Measurements from ENCODE around the gene PLXNA4.

DNA sequence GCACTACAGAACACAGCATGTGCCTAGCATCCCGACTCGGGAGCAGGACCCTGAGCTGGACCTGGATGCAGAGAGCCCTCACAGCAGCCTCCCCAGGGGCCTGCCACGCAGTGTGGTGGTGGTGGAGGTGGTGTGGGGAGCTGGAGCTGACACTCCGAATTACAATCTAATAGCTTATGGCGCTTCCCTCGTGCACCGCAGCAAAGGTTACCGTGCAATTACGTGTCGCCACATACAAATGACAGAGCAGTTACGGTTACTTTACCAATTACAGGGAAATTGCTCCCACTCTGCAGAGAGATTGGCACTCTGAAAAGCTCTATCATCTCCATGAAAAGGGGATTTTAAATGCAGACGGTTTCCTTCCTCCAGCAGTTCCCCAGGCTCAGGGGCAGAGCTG, 81.8 kb downstream of the PLXNA4 start:
- TF ChIP-seq, protein P1, sequence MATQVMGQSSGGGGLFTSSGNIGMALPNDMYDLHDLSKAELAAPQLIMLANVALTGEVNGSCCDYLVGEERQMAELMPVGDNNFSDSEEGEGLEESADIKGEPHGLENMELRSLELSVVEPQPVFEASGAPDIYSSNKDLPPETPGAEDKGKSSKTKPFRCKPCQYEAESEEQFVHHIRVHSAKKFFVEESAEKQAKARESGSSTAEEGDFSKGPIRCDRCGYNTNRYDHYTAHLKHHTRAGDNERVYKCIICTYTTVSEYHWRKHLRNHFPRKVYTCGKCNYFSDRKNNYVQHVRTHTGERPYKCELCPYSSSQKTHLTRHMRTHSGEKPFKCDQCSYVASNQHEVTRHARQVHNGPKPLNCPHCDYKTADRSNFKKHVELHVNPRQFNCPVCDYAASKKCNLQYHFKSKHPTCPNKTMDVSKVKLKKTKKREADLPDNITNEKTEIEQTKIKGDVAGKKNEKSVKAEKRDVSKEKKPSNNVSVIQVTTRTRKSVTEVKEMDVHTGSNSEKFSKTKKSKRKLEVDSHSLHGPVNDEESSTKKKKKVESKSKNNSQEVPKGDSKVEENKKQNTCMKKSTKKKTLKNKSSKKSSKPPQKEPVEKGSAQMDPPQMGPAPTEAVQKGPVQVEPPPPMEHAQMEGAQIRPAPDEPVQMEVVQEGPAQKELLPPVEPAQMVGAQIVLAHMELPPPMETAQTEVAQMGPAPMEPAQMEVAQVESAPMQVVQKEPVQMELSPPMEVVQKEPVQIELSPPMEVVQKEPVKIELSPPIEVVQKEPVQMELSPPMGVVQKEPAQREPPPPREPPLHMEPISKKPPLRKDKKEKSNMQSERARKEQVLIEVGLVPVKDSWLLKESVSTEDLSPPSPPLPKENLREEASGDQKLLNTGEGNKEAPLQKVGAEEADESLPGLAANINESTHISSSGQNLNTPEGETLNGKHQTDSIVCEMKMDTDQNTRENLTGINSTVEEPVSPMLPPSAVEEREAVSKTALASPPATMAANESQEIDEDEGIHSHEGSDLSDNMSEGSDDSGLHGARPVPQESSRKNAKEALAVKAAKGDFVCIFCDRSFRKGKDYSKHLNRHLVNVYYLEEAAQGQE (IDR thresholded peaks at IDR 0.05): no peak
- TF ChIP-seq, protein P2, sequence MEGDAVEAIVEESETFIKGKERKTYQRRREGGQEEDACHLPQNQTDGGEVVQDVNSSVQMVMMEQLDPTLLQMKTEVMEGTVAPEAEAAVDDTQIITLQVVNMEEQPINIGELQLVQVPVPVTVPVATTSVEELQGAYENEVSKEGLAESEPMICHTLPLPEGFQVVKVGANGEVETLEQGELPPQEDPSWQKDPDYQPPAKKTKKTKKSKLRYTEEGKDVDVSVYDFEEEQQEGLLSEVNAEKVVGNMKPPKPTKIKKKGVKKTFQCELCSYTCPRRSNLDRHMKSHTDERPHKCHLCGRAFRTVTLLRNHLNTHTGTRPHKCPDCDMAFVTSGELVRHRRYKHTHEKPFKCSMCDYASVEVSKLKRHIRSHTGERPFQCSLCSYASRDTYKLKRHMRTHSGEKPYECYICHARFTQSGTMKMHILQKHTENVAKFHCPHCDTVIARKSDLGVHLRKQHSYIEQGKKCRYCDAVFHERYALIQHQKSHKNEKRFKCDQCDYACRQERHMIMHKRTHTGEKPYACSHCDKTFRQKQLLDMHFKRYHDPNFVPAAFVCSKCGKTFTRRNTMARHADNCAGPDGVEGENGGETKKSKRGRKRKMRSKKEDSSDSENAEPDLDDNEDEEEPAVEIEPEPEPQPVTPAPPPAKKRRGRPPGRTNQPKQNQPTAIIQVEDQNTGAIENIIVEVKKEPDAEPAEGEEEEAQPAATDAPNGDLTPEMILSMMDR (IDR thresholded peaks at IDR 0.05; ENCODE audit: low read depth, low read length, missing input control): no peak
- TF ChIP-seq RXRA (IDR thresholded peaks at IDR 0.05) (no peak), YY1 (IDR thresholded peaks at IDR 0.05) (no peak), TAF1 (conservative IDR thresholded peaks at IDR 0.05) (no peak)
- TF ChIP-seq, protein P3, sequence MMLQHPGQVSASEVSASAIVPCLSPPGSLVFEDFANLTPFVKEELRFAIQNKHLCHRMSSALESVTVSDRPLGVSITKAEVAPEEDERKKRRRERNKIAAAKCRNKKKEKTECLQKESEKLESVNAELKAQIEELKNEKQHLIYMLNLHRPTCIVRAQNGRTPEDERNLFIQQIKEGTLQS (IDR thresholded peaks at IDR 0.05): no peak
